GM23338 (cell line): Measurements from ENCODE around the gene WWC1. TPM values are rescaled to one million over a fixed set of nuclear protein-coding genes. Genes with fewer than 3 reads are reported as not detected.

ENCODE experiments used
- ATAC-seq: fragments of 200-7000 bp; cut with Tn5 transposase; 3 replicates; pipeline ENCODE4 v1.9.1; 2020
- DNase-seq: peaks from one replicate; pipeline ENCODE4 v3.0.0-alpha.2; 2015; ENCODE audit warnings: low spot score
- H2AFZ ChIP-seq: fragments of 200-600 bp; sonication (generic); 2 replicates; pipeline ENCODE4 v1.8.0; 2016; ENCODE audit warnings: antibody characterized with exemption, mild to moderate bottlenecking, moderate library complexity
- H3F3A ChIP-seq: fragments of 200-600 bp; sonication (generic); replicated peaks from 2 replicates; pipeline ENCODE4 v1.8.0; 2017; ENCODE audit warnings: antibody characterized with exemption, mixed run types, low read depth
- H3K27ac ChIP-seq: fragments of 200-600 bp; sonication (generic); 2 replicates; pipeline ENCODE4 v1.6.1; 2016; ENCODE audit warnings: low read depth
- H3K27me3 ChIP-seq: fragments of 200-600 bp; sonication (generic); 2 replicates; pipeline ENCODE4 v1.8.0; 2016; ENCODE audit warnings: mild to moderate bottlenecking, mixed run types, moderate library complexity; ENCODE audit not compliant: insufficient read depth
- H3K36me3 ChIP-seq: fragments of 200-600 bp; sonication (generic); 2 replicates; pipeline ENCODE4 v1.8.0; 2016; ENCODE audit warnings: mild to moderate bottlenecking; ENCODE audit not compliant: insufficient read depth
- H3K4me1 ChIP-seq: fragments of 200-600 bp; sonication (generic); 2 replicates; pipeline ENCODE4 v1.8.0; 2016; ENCODE audit warnings: mild to moderate bottlenecking, moderate library complexity; ENCODE audit not compliant: insufficient read depth
- H3K4me2 ChIP-seq: fragments of 200-600 bp; sonication (generic); 2 replicates; pipeline ENCODE4 v1.7.1; 2017; ENCODE audit warnings: mixed run types
- H3K4me3 ChIP-seq: fragments of 200-600 bp; sonication (generic); 2 replicates; pipeline ENCODE4 v1.6.1; 2016; ENCODE audit warnings: mixed run types
- H3K79me2 ChIP-seq: fragments of 200-600 bp; sonication (generic); replicated peaks from 2 replicates; pipeline ENCODE4 v1.8.0; 2017; ENCODE audit warnings: mild to moderate bottlenecking; ENCODE audit not compliant: insufficient read depth
- H3K9me2 ChIP-seq: fragments of 200-600 bp; sonication (generic); 2 replicates; pipeline ENCODE4 v1.8.0; 2017; ENCODE audit not compliant: insufficient read depth
- H4K20me1 ChIP-seq: fragments of 200-600 bp; sonication (generic); replicated peaks from 2 replicates; pipeline ENCODE4 v1.8.0; 2017; ENCODE audit warnings: mild to moderate bottlenecking; ENCODE audit not compliant: insufficient read depth
- H3K27ac Mint-ChIP-seq: 2 replicates; pipeline ENCODE4 v1.8.0; 2020; ENCODE audit warnings: inconsistent platforms, mild to moderate bottlenecking, moderate library complexity, mixed read lengths
- H3K27me3 Mint-ChIP-seq: 3 replicates; pipeline ENCODE4 v1.8.0; 2022; ENCODE audit warnings: low read depth, mild to moderate bottlenecking, moderate library complexity, mixed read lengths, inconsistent platforms; ENCODE audit not compliant: insufficient read depth, poor library complexity
- H3K36me3 Mint-ChIP-seq: 3 replicates; pipeline ENCODE4 v1.8.0; 2021; ENCODE audit warnings: low read depth, mild to moderate bottlenecking, inconsistent platforms, moderate library complexity, mixed read lengths
- H3K4me1 Mint-ChIP-seq: 3 replicates; pipeline ENCODE4 v1.8.0; 2020; ENCODE audit warnings: mild to moderate bottlenecking, inconsistent platforms, mixed read lengths
- H3K4me3 Mint-ChIP-seq: 3 replicates; pipeline ENCODE4 v1.8.0; 2021; ENCODE audit warnings: moderate library complexity, mild to moderate bottlenecking, inconsistent platforms, mixed read lengths
- H3K9me3 Mint-ChIP-seq: 3 replicates; pipeline ENCODE4 v1.8.0; 2020; ENCODE audit warnings: moderate library complexity, mild to moderate bottlenecking, inconsistent platforms, mixed read lengths
- CREB1 ChIP-seq: fragments of 250-450 bp; sonication (Bioruptor Pico); IDR thresholded peaks from 2 replicates; pipeline ENCODE4 v1.5.0; 2020; ENCODE audit warnings: low read depth, mild to moderate bottlenecking, moderate library complexity
- CTCF ChIP-seq, 2 experiments: fragments of 200-600 bp in 1 of 2; sonication (generic) in 1 of 2; conservative IDR thresholded peaks; 2 replicates each; pipeline versions ENCODE4 v1.5.1 to v1.6.1; 2016 to 2017; ENCODE audit warnings: antibody characterized with exemption in 2 of 2, low read depth in 2 of 2, mild to moderate bottlenecking in 2 of 2, moderate library complexity in 1 of 2
- ETS1 ChIP-seq: IDR thresholded peaks from 2 replicates; pipeline ENCODE4 v1.6.1; 2016; ENCODE audit warnings: antibody characterized with exemption
- EZH2 ChIP-seq: fragments of 200-600 bp; sonication (generic); IDR thresholded peaks from one replicate; pipeline ENCODE4 v1.8.0; 2017; ENCODE audit warnings: antibody characterized with exemption, mild to moderate bottlenecking, low read depth; ENCODE audit not compliant: unreplicated experiment
- EZH2phosphoT487 ChIP-seq: fragments of 200-600 bp; sonication (generic); IDR thresholded peaks from one replicate; pipeline ENCODE4 v1.8.1; 2018; ENCODE audit warnings: antibody characterized with exemption; ENCODE audit not compliant: unreplicated experiment
- JUNB ChIP-seq: IDR thresholded peaks from one replicate; pipeline ENCODE4 v1.6.1; 2016; ENCODE audit warnings: antibody characterized with exemption; ENCODE audit not compliant: unreplicated experiment
- NANOG ChIP-seq: IDR thresholded peaks from 2 replicates; pipeline ENCODE4 v1.6.1; 2016; ENCODE audit warnings: antibody characterized with exemption, borderline replicate concordance
- POLR2AphosphoS5 ChIP-seq: IDR thresholded peaks from 2 replicates; pipeline ENCODE4 v1.6.1; 2016; ENCODE audit warnings: antibody characterized with exemption, low read depth
- REST ChIP-seq: IDR thresholded peaks from one replicate; pipeline ENCODE4 v1.6.1; 2018; ENCODE audit warnings: antibody characterized with exemption; ENCODE audit not compliant: unreplicated experiment
- STAT1 ChIP-seq: IDR thresholded peaks from one replicate; pipeline ENCODE4 v1.6.1; 2016; ENCODE audit warnings: antibody characterized with exemption; ENCODE audit not compliant: unreplicated experiment
- ZNF114 ChIP-seq: fragments of 250-450 bp; sonication (Bioruptor Pico); IDR thresholded peaks from 2 replicates; pipeline ENCODE4 v1.5.0; 2020; ENCODE audit warnings: mild to moderate bottlenecking, moderate library complexity
- ZNF331 ChIP-seq: fragments of 250-450 bp; sonication (Bioruptor Pico); IDR thresholded peaks from 2 replicates; pipeline ENCODE4 v1.5.0; 2020; ENCODE audit warnings: low read depth, mild to moderate bottlenecking, moderate library complexity
- ZNF462 ChIP-seq: fragments of 250-450 bp; sonication (Bioruptor Pico); IDR thresholded peaks from 2 replicates; pipeline ENCODE4 v1.5.0; 2020; ENCODE audit warnings: mild to moderate bottlenecking, moderate library complexity
- polyA plus RNA-seq: library from polyadenylated mRNA; unstranded; fragments of >200 nt; fragmentation: Nextera tagmentation; extraction: Ambion mirVana; gene quantifications from 2 replicates; pipeline ENCODE4 v1.2.1, GENCODE V29; 2016
- total RNA-seq: library from RNA; depleted of rRNA; stranded (reverse); fragments of >200 nt; shearing (Covaris generic); gene quantifications from 2 replicates; pipeline ENCODE4 v1.2.3, GENCODE V29; 2014

WWC1 gene
- total and polyA plus RNA-seq, 2 experiments from 2014 or later, result 25.4 to 27.8 TPM

GRCh38 chr5:168340487-168340886 is 49.0 kb downstream of the WWC1 start:
- Mint-ChIP-seq H3K27me3 (peaks cover 14% of the 10 kb centered on the region), H3K4me1 (peaks cover 62% of the 10 kb centered on the region), H3K9me3 (no peaks in the 10 kb centered on the region), H3K27ac (no peak overlapping the region), H3K36me3 (peaks cover 17% of the 10 kb centered on the region), H3K4me3 (no peak overlapping the region)
- H3K4me3 ChIP-seq, result no peak overlapping the region
- DNase-seq (no peak), ATAC-seq (no peak)
- no peaks in the 10 kb centered on the region for H3K27me3 ChIP-seq
- no peak overlapping the region for H3K4me2 ChIP-seq
- peaks cover 20% of the 10 kb centered on the region for H4K20me1 ChIP-seq
- H3K9me2 ChIP-seq, result 0 out of 2 replicates have a peak, but pooled peaks cover 3% of the 10 kb centered on the region
- H3K27ac ChIP-seq, result no peak overlapping the region
- H2AFZ ChIP-seq, result no peak overlapping the region
- H3K36me3 ChIP-seq, result no peaks in the 10 kb centered on the region
- TF ChIP-seq CREB1 (no peak), REST (no peak), ZNF114 (CRISPR knock-in tag) (no peak), JUNB (no peak), EZH2 (no peak), EZH2phosphoT487 (no peak), ZNF462 (CRISPR knock-in tag) (no peak), CTCF (conservative IDR thresholded peaks at IDR 0.05; ENCODE audit: low read depth in 2 of 2) (no peak), STAT1 (no peak), NANOG (no peak), ZNF331 (CRISPR knock-in tag) (no peak), POLR2AphosphoS5 (no peak), ETS1 (no peak)
- H3F3A ChIP-seq, result peaks cover 2% of the 10 kb centered on the region; the same call in 1 of the 2 replicates
- H3K4me1 ChIP-seq, result peaks cover 28% of the 10 kb centered on the region
- H3K79me2 ChIP-seq, result peaks cover 71% of the 10 kb centered on the region
